Head of caudate nucleus (tissue), 42 donors: ENCODE results near the gene SMIM45.
"Not testable (repeated sequence)": the region's sequence is repeated elsewhere in the genome, so short reads cannot be mapped to it uniquely, and the experiment has no call there.

Source experiments
- DNase-seq, 42 donors: peaks; one replicate each; pipeline versions ENCODE4 v3.0.0 to v3.0.0-alpha.2; 2020 to 2021; ENCODE audit warnings: mixed read lengths in 7 of 42
- intact Hi-C: fragments of 100-400 bp; cut with DNase I; formaldehyde crosslinking; loops from one replicate; pipeline ENCODE4 v1.15.0; 2022

SMIM45 gene

GRCh38 chr22:41931701-41932269 is 20.2 kb upstream of the SMIM45 start:
- no peak for DNase-seq
- intact Hi-C loops, result no loop called here

GRCh38 chr22:41932353-41932752 is 19.6 kb upstream of the SMIM45 start:
- no peak for DNase-seq
- intact Hi-C loops, result no loop called here

DNA sequence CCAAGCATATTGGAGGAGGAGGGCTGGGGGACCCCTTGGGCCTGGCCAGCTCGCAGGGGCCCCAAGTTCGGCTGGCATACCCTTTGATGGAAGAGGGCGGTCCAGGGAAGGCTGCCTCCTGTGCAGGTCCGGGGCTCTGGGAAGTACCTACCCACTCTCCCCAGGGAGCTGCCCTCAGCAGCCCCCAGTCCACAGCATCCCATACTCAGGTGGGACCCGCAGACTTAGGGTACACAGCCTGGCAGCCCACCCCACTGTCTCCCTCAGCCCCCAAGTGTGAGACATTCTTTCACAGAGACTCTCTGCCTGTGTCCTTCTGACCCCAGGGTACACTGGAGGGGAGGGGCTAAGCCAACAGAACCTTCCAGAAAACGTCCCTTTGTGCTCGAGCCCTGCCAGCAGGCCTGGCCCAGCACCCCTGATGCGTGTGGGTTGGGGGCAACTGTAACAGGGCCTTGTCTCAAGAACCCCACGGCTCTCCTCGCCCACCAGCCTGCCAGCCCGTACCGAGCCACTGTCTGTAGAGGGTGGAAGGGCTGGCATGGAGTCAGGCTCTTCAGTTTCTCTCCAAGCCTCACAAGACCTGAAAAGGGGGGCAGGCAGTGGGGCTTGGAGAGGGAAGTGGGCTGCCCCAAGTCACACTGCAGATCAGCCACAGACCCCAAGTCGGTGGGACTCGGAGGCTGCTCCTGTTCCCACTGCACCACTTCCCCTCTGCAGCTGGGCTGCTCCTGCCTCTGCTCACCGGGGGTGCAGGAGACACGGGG is 18.4 kb upstream of the SMIM45 start:
- intact Hi-C loops, result no loop called here
- DNase-seq, result no peak

- no peak for DNase-seq
- intact Hi-C loops, result no loop called here
Observed at GRCh38 chr22:41934284-41935014, 17.5 kb upstream of the SMIM45 start.

DNA sequence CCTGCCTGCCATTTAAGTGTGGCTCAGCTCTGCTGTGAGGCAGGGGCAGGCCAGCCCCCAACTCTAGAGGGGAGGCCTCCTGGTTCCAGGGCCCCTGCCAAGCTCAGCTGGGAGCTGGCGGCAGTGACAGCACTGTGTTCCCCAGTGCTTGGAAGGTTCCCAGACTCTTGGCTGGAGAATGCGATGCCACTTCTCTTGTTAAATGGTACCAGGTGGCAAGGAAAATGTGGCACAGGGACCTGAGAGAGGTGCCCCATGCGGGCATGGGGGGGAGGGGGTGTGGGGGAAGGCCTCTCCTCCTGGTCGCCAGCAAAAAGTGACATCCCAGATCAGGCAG is 17.0 kb upstream of the SMIM45 start:
- intact Hi-C loops, result no loop called here
- peak in 3 of 42 donors; percentile 23 to 51 (median 32) for DNase-seq

GRCh38 chr22:41935509-41935908 is 16.4 kb upstream of the SMIM45 start:
- no peak for DNase-seq
- intact Hi-C loops, result no loop called here

- no peak for DNase-seq
- intact Hi-C loops, result no loop called here
Observed at GRCh38 chr22:41936894-41937169, 15.1 kb upstream of the SMIM45 start.

DNA sequence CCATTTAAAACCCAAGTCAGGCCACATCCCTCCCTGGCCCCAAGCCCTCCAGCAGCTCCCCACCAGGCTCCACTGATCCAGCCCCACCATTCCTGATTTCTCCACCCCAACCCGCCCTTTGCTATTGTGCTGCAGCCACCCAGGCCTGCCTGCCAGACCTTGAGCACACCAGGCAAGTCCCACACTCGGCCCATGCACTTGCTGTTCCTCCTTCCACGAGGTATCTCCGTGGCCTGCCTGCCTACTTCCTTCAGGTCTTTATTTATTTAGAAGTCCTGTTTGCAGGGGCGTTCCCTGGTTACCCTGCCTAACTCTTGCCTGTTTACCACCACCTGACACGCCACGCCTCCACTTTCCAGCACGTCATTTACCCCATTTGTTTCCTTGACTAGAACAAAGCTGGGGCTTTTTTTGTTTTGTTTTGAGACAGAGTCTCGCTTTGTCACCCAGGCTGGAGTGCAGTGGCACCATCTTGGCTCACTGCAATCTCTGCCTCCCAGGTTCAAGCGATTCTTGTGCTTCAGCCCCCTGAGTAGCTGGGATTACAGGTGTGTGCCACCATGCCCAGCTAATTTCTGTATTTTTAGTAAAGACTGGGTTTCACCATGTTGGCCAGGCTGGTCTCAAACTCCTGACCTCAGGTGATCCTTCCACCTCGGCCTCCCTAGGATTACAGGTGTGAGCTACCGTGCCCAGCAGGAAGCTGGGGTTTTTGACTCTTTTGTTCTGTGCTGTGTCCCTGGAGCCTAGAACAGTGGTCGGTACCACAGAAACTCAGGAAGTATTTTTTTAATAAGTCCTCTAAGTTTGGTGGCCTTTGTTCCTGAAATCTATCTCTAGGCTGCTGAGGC is 11.7 kb upstream of the SMIM45 start:
- peak in 31 of 42 donors; percentile 20 to 77 (median 48) for DNase-seq
- intact Hi-C loops, result loop anchor here (2.0 kb wide), 2 partner anchors 107 to 243 kb away; partner anchors contain the start of gene SREBF2

DNA sequence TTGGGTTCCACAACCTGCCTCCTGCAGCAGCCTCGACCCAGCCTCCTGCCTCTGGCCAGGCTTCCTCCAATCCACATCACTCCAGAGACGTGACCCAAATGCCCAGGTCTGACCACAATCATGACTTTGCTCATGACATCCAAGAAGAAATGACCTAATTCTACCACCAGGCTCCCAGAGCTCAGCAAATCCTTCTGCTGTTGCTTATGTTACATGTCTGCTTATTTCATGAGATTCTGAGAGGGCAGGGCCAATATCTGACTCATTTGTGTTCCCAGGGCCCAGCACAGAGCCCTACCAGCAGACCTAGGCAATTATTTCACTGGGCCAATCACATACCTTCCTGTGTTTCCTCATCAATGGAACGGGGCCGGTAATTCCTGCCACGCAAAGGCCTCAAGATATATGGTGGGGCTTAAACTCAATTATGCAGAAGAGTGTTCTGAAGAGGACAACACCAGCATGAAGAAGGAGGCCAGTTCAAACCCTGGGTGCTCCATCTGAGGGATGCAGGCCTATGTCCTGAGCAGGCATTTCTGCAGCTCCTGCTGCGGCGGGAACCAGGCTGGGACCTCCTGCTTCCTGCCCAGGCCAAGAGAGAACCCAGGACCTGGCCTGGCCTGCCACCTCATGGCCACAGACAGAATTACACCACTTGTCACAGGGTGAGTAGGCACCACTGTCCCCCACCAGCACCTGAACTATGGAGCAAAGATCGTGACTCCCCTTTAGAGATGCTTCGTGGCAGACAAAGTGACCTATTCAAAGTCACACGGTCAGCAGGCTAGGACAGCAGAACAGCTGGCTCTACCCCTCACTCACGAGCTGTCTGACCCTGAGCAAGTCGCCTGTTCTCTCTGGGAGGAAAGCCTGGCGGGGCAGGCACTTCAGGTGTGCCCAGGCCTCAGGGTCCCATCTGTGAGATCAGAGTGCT is 10.9 kb upstream of the SMIM45 start:
- DNase-seq, result peak; percentile 78 to 96 (median 90)
- intact Hi-C loops, result loop anchor here (2.0 kb wide), 2 partner anchors 108 to 244 kb away; partner anchors contain the start of gene SREBF2

- DNase-seq, result peak in 2 of 42 donors; percentile 29 to 48
- intact Hi-C loops, result no loop called here
Observed at GRCh38 chr22:41943661-41944209, 8.2 kb upstream of the SMIM45 start.

DNA sequence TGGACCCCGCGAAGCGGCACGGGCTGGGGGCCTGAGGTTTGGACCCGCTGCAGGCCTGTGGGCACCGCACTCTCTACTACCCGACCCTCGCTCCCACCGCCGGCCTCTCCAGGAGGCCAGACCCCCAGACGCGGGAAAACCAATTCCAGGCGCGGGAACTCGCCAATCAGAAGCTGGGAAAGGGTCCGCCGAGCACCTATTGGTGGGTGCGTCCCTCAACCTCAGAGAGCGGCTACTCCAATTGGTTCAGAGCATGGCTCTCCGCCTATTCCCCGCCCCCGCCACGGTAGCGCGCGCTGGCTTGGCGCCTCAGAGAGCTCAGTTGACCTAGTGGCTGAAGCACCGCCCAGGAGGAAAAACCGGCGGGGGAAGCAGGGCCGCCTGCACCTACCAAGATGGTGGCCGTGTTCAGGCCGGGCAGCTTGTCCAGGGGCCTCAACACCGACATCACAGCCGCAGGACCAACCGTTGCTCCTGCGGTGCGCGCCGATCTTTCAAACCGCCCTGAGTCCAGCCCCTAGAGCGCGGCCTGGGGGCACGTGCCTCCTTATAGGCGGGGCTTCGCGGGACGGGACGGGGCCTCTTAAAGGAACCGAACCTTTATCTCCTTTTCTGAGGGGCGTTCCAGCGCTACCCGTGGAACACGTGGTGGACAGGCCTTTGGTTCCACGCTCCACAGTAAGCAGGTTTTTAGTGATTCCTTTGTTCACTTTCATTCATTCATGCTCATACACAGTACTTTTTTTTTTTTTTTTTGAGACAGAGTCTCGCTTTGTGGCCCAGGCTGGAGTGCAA is 5.1 kb upstream of the SMIM45 start, which contains the start of gene CENPM:
TSS of gene CENPM (minus strand) at position 524 of the 795 bp plus-strand sequence. CDS start at position 448, 76 bp downstream.
- peak; percentile 87 to 97 (median 94) for DNase-seq
- intact Hi-C loops, result no loop called here

- intact Hi-C loops, result no loop called here
- DNase-seq, result no peak
Observed at GRCh38 chr22:41947424-41948080, 4.4 kb upstream of the SMIM45 start.

DNA sequence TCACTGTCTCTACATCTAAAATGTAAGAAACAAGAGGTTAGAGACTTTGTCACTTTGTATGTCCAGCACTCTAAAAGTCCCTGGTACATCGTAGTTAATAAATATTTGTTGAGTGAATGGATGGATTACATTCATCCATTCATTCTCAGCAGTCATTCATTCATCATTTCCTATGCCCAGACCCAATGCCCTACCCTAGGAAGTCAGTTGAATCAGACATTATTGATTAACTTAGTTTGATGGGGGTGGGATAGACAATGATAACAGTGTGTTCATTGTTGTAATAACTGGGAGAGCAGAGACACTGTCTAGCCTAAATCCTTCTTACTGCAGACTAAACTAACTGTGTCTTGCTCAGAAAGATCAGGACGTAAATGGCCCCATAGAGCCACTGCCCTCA is 3.8 kb upstream of the SMIM45 start:
- intact Hi-C loops, result no loop called here
- no peak for DNase-seq

- intact Hi-C loops, DNase-seq: not testable (repeated sequence)
Observed at GRCh38 chr22:41948928-41949296, 3.0 kb upstream of the SMIM45 start.

- no peak for DNase-seq
- intact Hi-C loops, result no loop called here
Observed at GRCh38 chr22:41949297-41949965, 2.5 kb upstream of the SMIM45 start.

- intact Hi-C loops, result no loop called here
Observed at GRCh38 chr22:41952713-41953112, 763 bp downstream of the SMIM45 start.

More at GRCh38 chr22:41952713-41953112, 763 bp downstream of the SMIM45 start:
- peak in 8 of 42 donors; percentile 32 to 64 (median 44) for DNase-seq
